Hematopoietic multipotent progenitor cell treated with erythropoietin and hydrocortisone succinate and interleukin-3 and kit ligand, for 4 days (in vitro differentiated cells): Measurements from ENCODE around the gene TAGLN3.
"Not testable (repeated sequence)": the region's sequence is repeated elsewhere in the genome, so short reads cannot be mapped to it uniquely, and the experiment has no call there.

Experiments used
- DNase-seq: peaks from one replicate; pipeline ENCODE4 v3.0.0-alpha.2; 2015

TAGLN3 gene

DNA sequence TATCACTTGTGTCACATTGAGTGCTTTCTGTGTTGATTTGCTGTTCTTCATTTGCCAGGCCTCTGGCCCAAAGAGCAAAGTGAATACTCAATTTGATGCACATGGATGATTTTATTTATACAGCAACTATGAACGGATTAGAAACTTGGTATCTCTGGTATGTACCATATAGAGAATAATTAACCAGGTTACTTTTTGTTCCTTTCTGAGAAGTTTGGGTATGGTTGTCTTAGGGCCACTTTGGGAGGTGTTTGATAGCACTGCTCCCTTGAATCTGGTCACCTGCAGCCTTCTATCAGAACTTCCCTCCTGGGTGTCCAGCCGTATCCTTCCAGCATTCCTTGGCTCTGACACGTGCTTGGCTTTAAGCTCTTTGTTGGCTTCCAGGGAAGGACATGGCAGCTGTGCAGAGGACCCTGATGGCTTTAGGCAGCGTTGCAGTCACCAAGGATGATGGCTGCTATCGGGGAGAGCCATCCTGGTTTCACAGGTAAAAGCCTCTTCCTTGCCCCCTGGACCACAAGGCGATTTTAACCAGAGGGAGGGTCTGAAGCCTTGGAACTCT lies 12.7 kb downstream of the TAGLN3 start:
- no peak for DNase-seq

DNA sequence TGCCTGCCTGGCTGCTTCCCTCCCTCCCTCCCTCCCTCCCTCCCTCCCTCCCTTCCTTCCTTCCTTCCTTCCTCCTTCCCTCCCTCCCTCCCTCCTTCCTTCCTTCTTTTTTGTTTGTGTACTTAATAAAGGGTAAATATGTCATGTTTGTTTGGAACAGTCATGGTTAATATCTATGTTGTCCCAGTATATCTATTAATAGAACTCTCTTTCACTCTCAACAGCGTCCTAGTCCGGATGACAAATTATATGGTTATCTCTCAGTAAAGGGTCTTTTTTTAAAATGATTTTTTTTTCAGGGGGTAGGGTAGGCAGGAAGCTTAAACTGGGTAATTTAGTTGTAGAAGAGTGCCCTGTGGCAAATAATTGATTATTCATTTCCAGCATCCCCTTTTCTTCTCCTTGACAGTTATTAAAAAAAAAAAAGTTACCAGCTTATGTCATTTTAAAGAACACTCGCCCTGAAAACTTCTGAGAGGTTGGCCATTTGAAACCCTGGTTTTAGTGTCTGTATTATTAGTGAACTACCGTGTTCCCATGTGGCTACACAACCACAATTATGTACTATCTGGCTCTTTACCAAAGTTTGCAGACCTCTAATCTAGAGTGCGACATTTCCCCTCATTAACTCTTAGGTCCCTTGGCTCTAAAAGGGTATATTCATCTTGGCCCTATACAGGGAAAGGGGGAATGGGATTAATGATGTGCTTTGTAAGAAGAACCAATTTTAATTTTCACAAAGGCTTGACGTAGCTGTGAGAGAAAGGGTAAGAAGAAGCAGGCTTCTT lies 13.7 kb downstream of the TAGLN3 start:
- DNase-seq, result peak; percentile 22

DNA sequence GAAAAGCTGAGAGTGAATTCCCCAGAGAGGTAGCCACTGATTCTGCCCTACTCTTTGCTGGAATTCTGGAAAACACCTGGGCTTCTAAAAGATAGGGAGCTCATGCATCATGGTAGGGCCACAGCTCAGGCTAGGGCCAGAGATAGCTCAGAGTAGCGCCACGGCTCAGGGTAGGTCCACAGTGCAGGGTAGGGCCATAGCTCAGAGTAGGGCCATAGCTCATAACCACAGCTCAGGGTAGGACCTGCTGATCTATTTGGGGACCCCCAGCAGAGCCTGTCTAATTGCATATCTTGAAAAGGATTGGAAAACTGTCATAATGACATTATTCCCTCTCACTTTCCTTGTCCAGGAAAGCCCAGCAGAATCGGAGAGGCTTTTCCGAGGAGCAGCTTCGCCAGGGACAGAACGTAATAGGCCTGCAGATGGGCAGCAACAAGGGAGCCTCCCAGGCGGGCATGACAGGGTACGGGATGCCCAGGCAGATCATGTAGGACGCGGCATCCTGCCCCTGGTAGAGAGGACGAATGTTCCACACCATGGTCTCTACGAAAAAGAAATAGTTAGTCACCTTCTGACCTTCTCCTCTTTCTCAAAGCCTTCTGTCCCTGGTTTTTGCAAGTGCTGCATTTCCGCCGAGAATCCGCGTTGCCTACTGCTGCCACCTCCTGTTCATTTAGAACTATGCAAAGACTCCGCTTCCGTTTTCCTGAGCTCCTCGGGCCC lies 14.5 kb downstream of the TAGLN3 start:
- DNase-seq, result peak; percentile 87

DNA sequence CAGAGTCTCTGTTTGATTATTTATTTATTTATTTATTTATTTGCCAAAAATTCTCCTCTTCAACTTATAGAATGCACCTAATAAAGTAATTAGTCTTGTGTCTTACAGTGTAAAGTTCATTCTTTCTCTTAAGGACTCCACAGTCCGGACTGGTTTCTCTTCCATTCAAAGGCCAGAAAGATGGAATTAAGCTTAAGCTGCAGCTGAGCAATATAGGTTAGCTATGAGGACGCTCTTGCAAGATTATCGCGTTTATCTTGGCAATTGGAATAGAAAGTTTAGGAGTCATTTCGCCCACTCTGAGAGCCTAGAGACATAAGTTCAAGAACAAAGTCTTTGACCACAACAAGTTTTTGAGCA lies 15.0 kb downstream of the TAGLN3 start:
- no peak for DNase-seq

DNA sequence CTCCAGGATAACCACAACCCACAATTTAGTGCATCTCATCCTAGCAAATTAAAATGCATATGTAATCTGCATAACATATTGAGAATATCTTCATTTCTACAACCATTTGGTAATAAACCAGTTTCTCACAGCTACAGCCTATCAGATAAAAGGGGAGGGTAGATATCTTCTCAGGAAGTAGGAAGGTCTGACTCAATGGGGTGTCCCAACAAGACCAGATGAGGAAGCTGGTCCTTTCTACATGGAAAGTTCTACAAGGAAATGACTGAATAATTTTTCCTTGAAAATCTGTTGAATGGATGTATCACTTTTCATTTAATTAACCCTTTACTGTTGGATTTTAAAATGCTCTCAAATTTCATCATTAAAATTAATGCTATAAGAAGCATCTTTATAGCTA lies 18.4 kb downstream of the TAGLN3 start:
- peak; percentile 17 for DNase-seq

DNA sequence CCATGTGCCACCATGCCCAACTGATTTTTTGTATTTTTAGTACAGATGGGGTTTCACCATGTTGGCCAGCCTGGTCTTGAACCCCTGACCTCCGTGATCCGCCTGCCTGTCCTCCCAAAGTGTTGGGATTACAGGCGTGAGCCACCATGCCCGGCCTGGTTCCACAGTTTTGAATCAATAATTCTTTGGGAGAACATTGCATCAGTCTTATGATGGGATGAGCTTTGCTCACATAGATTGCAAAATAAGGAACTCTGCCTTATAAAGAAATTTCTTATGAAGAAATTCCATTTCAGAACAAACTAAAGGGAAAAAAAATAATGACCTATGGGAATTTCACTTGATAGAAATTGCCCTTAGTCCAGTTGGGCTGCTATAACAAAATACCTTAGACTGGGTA lies 20.0 kb downstream of the TAGLN3 start:
- no peak for DNase-seq

DNA sequence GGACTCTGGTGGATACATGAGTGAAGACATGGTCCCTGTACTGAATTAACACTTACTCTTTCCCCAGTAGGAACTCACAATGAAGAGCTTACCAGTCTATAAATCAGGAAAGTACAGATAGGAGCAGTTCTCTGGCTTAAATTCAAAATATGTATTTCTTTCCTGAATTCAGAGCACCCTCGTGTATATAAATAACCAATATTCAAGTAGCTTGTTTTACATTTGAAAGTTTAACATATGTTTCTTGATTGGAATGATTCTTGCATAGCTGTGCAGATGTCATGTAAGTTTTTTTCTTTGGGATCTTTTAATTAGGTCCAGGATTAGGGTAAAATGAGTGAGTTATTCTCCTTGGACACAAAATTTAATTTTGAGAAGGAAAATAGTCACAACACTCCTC lies 21.0 kb downstream of the TAGLN3 start:
- no peak for DNase-seq

DNA sequence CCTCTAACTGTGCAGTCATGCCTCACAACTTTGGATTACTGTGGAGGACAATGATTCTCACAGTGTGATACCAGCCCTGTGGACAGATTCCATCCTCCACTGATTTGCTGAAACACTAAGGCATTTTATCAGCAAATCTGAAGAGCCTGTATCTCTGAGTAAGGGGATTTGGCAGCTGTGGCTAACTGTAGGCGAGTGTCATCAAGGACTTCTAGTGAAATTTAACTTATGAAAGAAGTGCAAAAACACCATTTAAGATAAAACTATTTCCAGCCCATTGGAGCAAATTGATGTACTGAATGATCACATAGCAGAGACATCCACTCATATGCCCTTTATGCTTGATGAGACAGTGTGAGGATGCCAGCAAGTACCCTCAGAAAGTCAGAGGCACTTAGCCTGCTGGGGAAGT lies 22.0 kb downstream of the TAGLN3 start:
- no peak for DNase-seq

DNA sequence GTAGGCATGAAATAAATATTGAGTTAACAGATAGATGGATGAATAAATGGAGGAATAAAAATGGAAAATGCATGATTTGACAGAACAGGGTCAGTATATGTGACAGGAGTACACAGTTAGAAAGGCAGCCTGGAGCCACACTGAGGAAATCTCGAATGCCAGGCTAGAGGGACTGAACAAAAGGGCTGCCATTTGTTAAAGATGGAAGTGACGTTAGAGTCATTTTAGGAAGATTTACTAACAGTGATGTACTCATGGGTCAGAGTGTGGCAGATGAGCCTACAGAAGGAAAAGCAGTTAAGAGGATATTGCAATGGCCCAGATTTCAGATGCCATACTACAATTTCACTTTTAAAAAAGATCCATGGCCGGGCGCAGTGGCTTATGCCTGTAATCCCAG lies 28.4 kb downstream of the TAGLN3 start:
- no peak for DNase-seq

DNA sequence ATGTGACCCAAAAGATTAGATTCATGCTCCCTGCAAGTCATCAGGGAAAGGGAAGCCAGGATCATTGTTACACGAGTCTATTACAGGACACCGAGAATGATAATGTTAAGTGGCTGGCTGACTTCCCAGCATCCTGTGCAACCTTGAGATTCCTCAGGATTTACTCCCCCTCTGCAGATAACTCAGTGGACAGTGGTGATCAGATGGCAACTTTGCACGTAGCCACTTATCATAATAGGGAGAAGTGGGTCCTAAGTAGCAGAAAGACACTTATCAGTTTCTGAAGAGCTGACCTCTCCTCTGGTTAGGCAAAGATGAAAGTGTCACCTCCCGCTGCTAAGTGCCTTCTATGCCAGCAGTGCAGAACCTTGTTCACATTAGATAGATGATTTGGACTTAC lies 29.1 kb downstream of the TAGLN3 start:
- DNase-seq, result no peak

DNA sequence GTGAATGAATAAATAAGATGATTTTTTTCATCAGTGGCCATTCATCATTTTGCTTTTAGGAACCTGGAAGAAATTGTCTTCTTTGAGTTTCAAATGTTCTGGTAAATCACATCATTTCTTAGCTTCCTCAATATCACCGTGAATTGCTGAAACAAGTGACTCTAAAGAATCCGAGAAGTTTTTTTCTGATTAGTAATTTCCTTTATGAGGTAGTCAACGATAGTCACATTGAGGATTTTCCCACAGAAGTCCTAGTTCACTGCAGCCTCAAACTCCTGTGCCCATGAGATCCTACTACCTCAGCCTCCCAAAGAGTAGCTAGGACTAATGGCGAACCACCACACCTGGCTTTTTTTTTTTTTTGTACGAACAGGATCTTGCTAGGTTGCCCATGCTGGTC lies 32.2 kb downstream of the TAGLN3 start:
- DNase-seq, result no peak

DNA sequence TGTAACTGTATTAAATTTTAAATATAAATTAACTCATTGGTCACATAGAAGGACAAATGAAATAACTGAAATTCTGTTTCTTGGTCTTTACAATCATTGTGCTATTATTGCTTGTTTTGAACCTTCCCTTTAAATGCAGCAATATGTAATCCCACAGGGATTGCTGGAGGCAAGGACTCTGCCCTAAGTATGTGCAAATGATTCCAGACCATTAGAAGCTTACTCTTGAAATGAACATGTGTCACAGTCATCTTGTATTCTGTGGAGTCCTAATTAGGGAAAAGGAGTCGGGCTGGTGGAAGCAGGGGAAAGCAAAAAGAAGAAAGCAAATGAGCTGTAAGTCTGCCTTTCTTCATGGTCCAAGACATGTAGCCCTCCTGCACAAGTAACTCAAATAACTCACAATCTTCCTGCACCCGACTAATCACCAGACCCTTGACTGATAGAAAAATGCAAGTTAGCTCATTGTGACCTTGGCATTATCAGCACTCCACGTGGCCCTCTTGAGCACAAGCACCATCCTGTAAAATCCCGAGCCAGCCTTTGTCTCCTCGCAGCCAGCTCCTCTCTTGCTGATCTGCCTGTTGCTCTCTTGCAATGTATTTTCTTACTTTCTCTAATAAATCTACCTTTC lies 33.5 kb downstream of the TAGLN3 start:
- no peak for DNase-seq

DNA sequence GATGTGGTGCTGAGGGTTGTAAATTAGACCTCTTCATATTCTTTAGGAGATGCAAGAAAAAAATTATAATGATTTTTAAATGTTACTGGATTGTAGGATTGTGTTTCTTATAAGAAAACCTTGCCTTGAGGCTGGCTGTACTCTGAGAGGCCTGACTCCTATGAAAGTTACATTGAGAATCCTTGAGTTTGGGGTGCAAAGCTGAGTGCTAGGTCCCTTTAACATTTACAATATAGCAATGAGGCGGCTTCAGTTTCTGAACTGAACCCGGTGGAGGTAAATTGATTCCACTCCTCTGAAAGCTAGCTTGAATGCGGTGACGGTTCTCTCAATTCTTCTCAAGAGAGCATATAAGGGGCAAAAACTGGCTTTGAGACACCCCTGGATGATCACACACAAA lies 35.7 kb downstream of the TAGLN3 start, which contains the start of gene TMPRSS7:
TSS of gene TMPRSS7 (plus strand) at position 301 of the 400 bp plus-strand sequence. CDS start 110 bp downstream, outside the sequence.
- DNase-seq, result no peak

DNA sequence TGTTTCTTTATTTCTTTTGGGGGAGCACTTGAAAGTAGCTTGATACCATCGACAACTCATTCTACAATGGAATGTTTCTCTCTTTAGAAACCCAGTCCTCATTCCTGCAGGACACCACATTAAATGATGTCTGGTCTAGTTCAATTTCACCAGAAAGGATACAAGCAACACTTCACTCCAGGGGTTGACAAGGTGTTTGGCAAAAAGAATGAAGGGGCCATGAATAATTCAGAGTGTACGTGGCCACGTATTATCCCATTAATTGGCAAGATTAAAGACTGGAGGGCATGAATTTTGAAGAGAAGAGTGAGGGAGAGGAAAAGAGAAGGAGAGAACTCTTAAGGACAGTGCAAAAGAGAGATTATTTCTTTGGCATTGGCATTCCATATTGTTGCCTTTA lies 36.5 kb downstream of the TAGLN3 start:
- DNase-seq, result no peak

DNA sequence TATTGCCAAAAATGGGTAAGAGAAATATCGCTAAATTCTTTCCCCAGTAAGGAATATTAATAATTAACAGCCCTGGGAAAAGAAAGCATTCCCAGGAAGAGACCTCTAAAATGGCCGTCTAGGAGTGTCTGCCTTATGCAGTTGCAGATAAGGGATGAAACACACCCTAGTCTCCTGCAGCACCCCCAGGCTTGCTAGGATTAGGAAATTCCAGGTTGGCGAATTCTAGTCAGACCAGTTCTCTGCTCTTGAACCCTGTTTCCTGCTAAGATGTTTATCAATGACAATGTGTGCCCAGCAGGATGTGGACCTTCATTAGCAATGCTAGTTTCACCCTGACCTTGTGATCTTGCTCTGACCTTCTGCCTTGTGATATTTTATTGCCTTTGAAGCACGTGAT lies 38.5 kb downstream of the TAGLN3 start:
- DNase-seq, result not testable (repeated sequence)

DNA sequence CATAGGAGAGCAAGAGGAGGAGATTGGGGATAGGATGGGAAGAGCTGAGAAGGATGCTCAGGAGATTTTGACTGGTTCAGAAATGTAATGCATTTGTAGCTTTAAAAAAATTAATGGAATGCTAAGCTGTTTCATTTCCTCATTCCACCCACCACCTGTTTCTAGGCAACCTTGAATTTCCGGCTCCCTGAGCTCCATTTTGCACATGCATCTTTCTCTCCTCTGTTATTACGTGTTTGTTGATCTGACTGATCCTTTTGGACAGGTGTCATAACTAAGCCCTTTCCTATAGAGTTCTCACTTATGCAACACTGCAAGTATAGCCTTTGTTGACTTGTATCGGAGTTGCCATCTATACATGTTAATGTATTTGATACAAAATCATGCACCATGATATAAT lies 40.1 kb downstream of the TAGLN3 start:
- DNase-seq, result no peak

DNA sequence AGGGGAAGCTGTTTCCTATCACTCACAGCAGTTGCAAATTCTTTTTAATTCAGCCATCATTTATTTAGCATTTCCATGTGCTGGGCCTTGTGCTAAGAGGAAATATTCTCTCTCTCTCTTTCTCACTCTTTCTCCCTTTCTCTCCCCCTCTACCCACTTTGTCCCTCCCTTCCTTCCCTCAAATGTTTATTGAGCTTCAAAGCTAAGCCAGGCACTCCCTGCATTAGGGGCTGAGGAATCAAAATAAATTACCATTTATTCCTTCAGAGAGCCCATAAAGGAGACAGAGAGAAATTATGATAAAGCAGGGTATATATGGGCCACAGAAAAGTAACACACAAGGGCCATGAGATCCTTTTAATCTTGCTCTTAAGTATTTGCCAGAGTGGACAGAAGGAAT lies 42.6 kb downstream of the TAGLN3 start:
- no peak for DNase-seq

DNA sequence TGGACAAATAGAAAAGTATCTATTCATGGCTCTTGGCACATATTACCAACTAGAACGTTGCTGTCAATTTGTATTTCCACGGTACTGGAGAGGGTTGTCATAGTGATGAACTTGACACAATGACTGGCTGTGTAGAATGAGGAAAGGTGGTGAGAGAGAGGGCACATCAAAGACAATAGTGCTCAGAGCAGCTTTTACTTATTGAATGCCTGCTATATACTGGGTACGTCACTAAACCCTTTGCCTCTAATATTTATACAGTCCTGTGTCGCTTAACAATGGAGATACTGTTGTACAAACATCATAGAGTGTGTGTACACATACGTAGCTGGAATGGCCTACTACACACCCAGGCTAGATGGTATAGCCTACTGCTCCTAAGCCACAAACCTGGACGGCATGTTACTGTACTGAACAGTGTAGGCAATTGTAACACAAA lies 44.1 kb downstream of the TAGLN3 start:
- no peak for DNase-seq

DNA sequence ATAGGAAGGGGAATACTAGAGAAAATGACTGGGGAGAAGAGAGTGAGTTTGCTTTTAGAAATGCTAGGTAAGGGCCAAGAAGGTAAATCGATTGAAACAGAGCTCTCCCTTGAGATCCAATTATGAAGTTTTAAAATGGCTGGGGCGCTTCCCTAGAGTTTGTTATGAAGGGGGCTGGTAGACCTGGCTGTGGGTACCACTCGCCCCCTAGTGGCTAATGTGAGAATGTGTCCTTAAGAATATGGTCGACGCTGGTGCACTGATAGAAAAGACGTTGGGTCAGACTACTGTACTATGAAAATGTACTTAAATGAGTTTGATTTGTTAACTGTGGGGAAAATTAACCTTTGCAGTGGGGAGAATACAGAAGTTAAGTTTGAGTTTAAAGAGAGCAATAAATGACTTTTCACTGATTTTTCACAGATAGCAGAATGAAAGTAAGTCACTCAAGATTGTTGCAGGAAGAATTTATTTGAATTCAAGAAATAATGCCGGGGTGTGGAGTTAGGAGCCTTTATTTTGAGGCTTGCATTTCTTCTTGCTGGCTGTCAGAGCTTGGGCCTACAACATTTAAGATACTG lies 45.0 kb downstream of the TAGLN3 start:
- peak; percentile 91 for DNase-seq

DNA sequence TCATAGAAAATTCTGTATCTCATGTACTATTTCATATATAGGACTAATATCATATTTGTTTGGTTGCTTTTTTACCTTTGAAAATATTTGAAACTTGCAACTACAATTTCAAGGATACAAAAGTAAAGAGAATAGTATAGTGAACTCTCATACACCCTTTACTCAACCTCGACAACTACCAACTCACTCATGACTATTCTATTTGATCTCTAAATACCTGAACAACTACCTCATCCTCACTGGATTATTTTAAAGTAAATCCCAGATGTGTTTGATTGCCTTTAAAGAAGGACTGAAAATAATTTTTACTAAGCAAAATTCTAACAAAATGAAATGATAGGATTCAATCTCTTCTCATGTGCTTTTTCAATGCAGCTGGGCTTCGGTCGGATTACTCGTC lies 47.9 kb downstream of the TAGLN3 start:
- DNase-seq, result no peak

DNA sequence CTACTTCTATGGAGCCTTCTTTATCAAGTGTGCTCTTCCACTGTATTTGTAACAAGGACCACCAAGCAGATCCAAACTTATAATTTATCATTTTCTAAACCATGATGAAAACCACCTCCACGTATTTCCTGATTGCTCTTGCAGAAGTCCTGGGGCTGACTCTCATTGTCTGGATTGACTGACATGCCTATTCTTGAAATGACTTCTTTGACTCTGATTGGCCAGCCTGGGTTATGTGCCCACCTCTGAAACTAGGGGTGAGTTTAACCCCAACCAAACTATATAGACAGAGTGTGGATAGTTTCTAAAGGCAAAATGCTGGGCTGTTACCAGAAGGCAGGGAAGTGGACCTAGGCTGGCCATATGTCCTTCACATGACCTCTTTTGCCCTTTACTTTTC lies 48.5 kb downstream of the TAGLN3 start:
- no peak for DNase-seq

DNA sequence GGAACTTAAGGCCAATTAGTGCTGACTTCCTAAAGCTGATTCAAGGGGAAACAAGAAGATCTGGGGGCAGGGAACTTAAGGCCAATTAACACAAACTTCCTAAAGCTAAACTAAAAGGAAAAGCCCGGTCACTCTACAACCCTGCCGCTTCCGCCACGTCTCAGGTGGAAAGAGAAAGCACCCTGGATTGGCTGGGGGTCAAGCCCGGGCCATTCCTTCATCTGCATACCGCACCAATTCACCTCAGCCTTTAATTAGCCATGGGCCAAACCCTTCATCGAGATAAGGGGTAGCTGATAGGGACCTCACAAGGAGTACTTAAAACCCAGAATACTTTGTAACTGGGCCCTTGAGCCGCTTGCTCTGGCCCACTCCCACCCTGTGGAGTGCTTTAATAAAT lies 50.2 kb downstream of the TAGLN3 start:
- no peak for DNase-seq

DNA sequence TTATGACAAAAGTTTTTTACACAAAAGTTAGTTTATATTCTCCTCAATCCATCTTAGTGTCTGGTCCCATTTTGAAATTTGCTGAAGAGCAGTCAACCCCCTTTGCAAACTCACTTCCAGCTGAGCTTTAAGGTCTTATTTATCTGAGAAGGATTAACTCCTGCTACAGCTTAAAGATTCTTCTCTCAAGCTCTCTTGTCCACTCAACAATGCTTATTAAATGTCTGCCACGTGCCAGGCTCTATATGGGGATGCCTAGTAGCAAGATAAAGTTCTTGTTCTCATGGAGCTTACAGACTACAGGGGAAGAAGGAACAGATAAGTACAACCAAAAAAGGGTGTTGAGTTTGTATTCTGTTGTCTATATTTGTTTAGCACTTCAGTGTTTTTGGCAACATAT lies 54.5 kb downstream of the TAGLN3 start:
- no peak for DNase-seq
